Activated CD4-positive, CD25-positive, alpha-beta regulatory T cell (primary cell): ENCODE results near the gene NME7.
"Not testable (repeated sequence)": the region's sequence is repeated elsewhere in the genome, so short reads cannot be mapped to it uniquely, and the experiment has no call there.

ENCODE experiments used
- DNase-seq, 4 experiments: peaks; one replicate each; lab custom pipeline; 2025; lab: John Stamatoyannopoulos, UW

NME7 gene

GRCh38 chr1:169127305-169127704 is 240.3 kb downstream of the NME7 start:
- DNase-seq = no peak

- no peak for DNase-seq
These were observed 241.3 kb downstream of the NME7 start for GRCh38 chr1:169126335-169126734.

GRCh38 chr1:169125597-169125996 is 242.0 kb downstream of the NME7 start:
- not testable (repeated sequence) for DNase-seq

DNA sequence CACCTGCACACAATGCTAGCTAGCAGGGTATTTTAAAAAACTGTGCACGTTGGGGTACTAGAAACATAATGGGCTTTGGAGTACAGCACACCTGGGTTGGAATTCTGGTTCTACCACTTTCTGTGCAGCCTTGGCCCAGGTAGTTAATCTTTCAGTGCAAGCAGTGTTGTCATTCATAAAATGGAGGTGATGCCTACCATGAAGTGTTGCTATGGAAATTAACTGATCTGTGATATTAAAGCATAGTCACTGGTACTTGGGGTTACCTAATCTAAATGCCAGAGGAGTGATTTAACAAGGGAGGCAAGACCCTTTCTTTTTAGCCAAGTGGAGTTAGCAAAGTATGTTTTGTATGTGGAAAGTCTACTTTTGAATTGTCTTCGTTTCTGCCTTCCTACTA is 243.1 kb downstream of the NME7 start:
- no peak for DNase-seq

GRCh38 chr1:169122976-169123375 is 244.6 kb downstream of the NME7 start:
- DNase-seq = no peak

- no peak for DNase-seq
These were observed 246.3 kb downstream of the NME7 start for GRCh38 chr1:169121146-169121923.

DNA sequence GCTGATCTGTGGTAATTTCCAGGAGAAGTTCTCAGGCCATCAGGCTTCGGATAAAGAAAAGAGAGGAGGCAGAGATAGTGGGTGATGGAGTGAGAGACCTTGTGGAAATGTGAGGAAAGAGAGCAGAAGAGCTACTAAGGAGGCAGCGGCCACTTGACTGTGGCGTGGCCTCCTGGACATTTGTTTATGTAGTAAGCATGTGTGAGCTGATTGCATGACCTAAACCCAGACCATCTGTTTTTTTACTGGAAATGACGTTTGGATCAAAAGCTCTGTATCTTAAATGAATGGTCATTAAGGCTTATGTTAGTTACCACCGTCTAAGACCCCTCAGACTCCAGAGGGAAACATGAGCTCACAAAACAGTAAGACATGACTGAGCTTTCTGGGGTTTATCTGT is 247.5 kb downstream of the NME7 start:
- DNase-seq = no peak

DNA sequence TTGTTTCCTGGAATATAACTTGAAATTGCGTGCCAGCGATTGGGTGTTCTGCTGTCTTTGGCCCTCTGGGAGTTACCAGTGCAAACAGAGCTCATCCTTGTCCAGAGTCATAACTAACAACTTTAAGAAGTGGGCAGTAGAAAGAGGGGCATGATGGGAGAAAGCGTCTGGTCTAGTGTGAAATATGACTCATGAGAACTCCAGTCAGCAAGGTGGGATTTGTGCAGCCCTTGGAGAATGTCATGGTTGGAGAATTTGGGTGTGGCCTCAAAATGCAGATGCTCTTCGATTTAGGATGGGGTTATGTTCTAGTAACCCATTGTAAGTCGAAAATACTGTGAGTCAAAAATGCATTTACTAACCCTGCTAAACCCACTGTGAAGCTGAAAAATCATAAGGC is 248.2 kb downstream of the NME7 start:
- no peak for DNase-seq

GRCh38 chr1:169118227-169118626 is 249.4 kb downstream of the NME7 start:
- DNase-seq = no peak

DNA sequence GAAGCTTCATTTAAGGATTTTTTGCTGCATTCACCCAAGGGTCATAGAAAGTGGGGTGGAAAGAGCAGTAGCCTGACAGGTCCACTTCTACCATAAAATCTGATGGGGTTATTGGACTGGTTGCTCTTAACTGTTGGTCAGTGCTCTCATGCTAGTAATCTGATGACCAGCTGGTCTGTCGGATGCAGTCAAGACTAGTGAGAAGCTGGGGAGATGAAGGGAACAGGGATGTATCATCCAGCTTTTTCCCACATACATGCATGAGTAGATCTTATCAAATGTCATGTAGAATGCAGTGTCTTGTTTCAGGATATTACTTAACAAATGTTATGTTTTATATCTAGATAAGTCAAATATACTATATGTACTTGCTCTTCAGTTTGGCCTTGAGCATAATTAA is 250.0 kb downstream of the NME7 start:
- DNase-seq = no peak

GRCh38 chr1:169117014-169117413 is 250.6 kb downstream of the NME7 start:
- no peak for DNase-seq

DNA sequence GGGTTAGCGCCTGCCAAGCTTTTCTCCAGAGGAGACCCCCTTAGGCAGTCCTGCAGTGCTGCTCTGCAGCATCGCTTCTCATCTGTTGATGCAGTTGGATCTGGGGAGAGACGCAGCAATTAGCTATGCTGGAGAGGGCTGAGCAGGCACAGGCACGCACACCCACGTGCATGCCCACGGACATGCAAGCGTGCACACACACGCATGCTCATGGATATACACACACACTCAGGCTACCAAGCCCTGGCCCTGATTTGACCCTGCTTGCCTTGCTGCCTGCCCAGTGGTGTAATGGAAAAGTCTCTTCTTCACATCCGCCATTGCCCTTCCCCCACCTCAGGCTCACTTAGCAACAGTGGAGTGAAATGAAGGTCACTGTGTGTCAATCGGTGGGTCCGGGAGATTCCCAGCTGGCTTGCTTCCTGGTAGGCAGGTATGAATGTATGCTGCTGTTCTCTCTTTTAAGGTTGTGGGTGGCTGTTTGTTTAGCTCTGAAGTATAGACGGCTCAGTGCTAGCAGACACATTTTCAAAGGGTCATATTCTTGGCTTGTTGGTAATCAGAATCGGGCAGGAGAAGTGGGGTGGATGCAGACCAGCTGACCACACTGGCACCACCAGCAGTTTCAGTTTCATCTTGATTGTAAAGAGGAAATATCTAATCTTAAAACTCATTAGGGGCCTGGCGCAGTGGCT is 251.6 kb downstream of the NME7 start:
- DNase-seq = no peak

GRCh38 chr1:169113613-169114119 is 253.9 kb downstream of the NME7 start:
- no peak for DNase-seq

- no peak for DNase-seq
These were observed 255.4 kb downstream of the NME7 start for GRCh38 chr1:169112241-169112640.

DNA sequence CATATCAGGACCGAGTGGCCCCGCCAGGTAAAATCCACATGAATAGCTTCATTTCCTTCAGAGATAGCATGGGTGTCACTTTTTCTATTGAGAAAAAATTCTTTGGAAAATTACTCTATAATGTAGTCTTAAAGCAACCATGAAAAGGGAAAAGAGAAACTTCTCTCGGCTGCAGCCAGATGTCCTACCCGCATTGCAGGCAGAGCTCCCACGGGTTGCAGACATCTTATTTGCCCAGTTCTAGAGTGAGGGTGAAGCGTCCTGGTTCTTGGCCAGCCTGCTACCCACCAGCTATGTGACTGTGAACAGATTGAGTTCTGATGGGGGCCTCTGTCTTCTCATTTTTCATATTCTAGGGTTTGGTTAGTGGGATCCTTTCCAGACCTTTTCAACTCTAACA is 256.1 kb downstream of the NME7 start:
- no peak for DNase-seq

DNA sequence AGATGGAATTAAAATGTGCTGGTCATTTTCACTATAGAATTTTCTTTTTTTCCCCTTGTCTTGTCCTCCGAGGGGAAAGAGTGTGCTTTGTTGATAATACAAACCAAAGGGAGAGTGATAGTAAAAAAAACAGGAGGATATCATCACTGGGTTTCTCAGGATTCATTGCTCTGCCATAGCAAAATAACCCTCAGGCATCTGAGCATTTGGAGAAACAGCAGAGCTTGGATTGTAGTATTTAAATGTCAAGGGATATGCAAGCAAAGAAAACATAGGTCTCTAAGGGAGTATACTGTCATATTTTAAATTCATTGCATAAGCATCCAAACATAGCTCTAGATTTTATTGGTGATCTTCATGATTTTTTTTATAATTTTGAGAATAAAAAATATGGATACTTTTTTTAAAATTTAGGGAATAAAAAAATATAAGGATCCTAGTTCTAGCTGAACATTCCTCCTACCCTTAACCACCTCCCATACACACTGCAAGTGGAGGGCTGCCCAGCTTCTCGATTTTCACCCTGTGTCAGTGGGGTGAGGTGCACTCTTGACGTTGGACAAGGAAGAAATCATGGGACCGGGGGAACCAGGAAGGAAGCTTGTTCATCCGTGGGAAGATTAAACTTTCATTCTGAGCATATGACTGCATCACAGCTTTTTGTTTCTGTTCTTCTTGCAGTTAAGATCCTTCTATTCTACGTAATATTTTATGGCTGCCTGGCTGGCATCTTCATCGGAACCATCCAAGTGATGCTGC is 256.7 kb downstream of the NME7 start:
- DNase-seq = no peak

DNA sequence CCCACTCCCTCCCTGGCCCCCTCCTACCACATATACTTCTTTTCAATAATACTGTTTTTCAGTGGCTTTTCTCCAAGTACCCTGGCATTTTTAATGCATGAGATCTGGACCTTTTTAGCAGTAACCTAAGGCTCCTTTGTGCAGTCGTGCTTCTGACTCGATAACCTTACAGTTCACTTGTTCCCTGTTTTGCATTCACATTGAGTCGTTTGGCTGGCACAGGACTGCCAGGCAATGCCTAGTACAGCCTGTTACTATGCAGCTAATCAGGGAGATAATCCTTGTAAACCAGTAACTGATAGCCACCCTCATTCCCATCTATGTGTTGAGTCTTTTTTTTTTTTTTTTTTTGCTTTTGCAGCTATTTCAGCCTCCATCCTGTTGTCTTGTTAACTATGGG is 257.4 kb downstream of the NME7 start:
- no peak for DNase-seq

- no peak for DNase-seq
These were observed 257.9 kb downstream of the NME7 start for GRCh38 chr1:169109561-169110134.

DNA sequence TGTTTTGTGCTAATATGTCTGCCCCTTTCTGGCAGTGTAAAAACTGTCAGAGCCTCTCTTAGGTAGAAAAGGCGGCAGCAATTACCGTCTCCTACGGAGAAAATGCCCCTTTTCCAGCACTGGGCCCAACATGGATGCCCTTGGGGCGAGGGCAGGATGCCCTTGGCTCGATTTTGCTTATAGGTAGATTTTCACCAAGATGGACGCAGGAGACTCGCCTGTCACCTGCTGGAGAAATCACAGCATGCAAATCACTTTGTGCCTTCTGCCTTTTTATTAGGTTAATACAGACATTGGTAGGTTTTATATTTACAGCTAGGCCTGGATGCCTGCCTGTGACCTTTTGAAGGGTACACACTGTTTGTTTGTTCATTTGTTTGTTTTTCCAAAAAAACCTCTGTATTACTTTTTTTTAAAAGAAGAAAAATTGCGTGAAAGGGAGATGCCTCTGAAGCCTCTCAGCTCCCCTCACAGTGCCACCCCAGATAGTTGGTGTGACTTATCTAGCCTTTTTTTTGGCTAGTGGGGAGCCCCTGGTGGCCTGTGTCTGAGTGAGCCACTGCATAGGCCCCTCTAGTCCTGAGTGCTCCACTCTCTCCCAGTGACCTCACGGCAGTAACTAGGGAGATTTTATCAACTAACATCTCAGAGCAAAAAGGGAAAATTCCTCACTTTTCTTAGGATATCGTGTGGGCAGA is 258.6 kb downstream of the NME7 start:
- no peak for DNase-seq

- DNase-seq = no peak
These were observed 259.4 kb downstream of the NME7 start for GRCh38 chr1:169108223-169108622.

DNA sequence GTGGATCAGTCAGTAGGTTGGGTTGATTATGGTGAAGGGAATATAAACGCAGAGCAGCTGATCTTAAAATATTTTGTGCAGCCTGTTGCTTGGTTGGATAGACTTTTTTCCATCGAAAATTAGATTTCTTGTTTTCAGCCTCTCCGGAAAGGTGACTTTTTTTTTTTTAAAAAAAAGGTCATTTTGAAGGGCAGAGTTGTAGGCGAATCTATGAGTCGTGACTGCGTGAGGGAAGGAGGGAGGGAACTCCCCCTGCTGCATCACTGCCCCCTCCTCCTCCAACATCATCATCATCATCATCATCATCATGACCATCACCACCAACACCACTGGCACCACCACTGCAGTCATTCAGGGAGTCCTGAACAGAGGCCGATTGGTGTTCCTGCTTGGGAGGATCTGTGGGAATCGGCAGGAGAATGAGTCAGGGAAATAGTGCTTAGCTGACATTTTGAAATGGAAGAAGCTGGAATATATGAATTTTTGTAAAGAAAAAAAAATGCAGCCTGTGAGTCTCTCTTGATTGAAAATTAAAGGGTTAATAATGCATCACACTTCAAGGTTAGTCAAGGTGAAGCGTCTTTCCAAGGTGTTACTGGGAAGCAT is 259.9 kb downstream of the NME7 start:
- no peak for DNase-seq
